GM21825 (cell line): ENCODE results near the gene MYO6.
"Not testable (repeated sequence)": the region's sequence is repeated elsewhere in the genome, so short reads cannot be mapped to it uniquely, and the experiment has no call there.

Experiments
- ATAC-seq: cut with Tn5 transposase; IDR thresholded peaks from one replicate; pipeline ENCODE4 v1.9.1; 2021; ENCODE audit warnings: mild to moderate bottlenecking, moderate library complexity; ENCODE audit not compliant: unreplicated experiment

The MYO6 gene

DNA sequence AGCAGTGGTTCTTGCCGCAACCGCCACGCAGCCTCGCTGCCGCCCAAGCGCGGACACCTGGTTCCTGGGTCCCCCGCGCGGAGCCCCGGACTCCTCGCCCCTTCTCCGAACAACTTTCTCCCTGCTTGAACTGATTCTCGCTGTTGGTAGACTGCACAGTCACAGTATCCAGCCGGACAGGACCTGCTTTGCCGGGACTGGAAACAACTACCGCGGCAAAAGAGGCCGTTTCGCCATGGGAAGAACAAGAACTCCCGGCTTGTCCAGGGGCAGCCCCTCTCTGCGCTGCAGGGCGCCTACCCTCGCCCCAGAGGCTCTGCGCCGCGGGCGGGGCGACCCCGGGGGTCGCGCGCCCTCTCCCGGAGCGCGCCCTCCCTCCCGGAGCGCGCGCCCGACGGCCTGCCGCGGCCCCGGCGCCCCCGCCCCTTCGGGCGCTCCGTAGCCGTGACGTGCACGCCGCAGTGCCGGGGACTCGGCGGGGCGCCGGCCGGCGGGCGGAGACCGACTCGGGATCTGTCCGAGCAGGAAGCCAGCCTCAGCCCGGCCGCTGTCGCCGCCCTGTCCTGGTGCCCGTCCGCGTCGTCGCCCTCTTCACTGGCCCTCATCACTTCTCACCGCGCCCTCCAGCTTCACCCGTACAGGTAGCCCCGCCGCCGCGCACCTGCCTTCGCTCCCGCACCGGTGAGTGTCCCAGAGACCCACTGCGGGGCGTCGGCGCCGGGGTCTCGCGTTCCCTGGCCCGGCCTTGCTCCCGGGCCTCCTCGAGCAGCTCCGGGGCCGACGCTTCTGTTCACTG lies at the start of gene MYO6:
MYO6 (plus strand) TSS at position 497 of the 796 bp plus-strand sequence. CDS start 68,309 bp downstream, outside the sequence.
- ATAC-seq, result peak; percentile 85

DNA sequence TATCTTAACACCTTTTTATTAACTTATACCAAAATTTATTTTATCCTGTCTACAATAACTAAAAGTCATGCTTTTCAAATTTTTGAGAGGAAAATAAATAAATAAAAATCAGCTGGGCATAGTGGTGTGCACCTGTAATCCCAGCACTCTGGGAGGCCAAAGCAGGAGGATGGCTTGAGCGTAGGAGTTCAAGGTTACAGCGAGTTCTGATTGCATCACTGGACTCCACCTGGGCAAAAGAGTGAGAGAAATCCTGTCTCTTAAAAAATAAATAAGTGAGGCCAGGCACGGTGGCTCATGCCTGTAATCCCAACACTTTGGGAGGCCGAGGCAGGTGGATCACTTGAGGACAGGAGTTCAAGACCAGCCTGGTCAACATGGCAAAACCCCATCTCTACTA lies 40.7 kb upstream of the MYO6 start:
- not testable (repeated sequence) for ATAC-seq

DNA sequence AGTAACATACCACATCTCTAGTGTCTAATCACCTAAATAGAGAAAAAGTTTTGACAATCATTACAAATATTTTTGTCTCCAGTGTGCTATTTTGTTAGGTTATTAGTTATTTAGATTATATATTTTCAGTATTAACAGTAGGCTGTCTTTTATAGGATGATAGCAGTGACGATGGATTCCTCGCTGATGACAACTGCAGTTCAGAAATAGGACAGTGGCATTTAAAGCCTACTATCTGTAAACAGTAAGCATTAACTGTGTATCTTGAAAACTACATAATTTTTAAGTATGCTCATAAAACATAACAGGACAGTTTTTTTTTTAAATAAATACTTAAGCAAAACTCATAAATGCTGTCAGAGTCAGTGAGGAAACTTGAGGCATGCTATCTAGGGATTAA lies 37.9 kb upstream of the MYO6 start:
- ATAC-seq, result no peak

DNA sequence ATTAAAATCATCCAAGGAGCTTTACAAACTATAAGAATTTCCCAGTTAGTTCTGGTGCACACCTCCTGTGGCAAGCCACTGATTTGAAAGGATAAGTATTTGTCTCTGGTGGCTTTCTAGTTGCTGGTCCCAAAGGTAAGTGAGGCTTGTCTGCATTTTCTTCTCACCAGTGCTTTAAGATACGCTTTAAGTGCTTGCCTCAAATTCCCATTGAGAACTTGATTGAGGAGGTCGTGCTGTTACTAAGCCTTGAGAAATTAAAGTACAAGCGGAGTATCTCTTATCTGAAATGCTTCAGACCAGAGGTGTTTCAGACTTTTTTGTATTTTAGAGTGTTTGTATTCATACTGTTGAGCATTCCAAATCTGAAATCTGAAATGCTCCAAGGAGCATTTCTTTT lies 29.9 kb upstream of the MYO6 start:
- no peak for ATAC-seq

DNA sequence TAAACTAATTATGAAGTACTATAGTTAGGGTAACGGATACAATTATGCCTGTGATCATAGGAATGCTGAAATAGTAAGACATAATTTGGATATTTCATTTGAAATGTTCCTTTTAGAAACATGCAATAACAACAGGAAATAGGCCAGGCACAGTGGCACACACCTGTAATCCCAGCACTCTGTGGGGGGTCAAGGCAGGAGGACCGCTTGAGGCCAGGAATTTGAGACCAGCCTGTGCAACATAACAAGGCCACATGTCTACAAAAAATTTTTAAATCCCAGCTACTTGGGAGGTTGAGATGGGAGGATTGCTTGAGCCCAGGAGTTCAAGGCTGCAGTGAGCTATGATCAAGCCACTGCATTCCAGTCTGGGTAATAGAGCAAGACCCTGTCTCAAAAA lies 25.7 kb upstream of the MYO6 start:
- no peak for ATAC-seq

DNA sequence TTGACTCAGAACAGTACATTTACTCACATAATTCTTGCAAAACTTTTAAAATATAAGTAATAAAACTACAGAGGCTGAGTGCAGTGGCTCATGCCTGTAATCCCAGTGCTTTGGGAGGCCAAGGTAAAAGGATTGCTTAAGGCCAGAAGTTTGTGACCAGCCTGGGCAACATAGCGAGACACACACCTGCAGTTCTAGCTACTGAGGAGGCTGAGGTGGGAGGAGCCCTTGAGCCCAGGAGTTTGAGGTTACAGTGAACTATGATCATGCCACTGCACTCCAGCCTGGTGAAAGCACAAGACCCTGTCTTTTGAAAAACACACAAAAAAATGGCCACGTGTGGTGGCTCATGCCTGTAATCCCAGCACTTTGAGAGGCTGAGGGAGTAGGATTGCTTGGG lies 21.8 kb upstream of the MYO6 start:
- no peak for ATAC-seq

DNA sequence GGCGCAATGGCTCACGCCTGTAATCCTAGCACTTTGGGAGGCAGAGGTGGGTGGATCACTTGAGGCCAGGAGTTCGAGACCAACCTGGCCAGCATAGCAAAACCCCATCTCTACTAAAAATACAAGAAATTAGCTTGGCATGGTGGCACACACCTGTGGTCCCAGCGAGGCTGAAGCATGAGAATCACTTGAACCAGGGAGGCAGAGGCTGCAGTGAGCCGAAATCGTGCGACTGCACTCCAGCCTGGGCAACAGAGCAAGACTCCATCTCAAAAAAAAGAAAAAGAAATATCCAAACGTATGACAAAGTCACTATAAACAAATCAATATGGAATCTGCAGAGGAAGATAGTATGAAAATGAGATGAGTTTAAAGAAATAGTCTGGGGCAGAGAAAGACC lies 18.0 kb upstream of the MYO6 start:
- not testable (repeated sequence) for ATAC-seq

DNA sequence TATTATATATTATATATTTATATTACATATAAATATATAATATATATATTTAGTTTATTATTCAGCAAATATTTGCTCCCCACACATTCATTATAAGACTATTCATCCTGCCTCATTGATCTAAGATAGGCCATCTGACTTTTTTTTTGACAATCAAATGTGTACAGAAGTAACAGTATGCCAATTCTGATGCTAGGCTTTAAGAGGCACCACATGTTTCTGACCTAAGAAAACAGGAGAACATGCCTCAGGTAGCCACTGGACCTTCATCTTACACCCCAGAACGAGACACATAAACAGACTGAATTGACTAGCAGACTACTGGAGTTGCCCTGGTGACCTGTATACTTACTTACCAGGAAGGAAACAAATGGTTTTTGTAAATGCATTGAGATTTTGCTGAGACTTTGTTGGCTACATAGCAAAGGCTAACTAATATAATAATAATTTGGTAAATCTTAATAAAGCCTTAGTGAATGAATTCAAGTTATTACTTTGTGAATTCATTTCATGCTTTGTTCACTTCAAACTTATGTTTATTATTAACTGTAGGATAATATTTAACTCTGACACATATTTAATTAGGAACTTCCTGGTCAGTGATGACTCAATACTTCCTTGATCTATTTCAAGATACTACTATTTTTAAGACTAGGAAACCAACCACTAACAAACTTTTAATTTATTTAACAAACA lies 13.4 kb upstream of the MYO6 start:
- peak; percentile 91 for ATAC-seq

DNA sequence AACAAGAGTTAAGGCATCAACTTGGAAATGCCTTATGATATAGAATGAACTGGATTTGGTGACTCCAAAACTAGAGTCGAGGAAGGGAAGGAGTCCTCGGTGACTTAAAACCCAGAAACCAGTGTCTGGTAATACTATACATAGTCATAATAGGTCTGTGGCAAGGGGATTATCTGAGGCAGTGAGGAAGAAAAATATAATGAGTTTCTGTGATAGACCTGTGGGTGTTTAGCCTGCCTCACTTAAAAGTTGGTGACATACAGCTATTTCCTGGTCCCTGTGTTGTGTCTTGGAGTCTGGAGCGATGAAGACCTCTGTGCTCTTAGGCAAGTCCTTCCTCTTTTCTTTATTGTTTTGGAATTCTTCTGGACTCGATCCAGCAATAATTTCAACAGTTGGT lies 5.1 kb upstream of the MYO6 start:
- no peak for ATAC-seq

DNA sequence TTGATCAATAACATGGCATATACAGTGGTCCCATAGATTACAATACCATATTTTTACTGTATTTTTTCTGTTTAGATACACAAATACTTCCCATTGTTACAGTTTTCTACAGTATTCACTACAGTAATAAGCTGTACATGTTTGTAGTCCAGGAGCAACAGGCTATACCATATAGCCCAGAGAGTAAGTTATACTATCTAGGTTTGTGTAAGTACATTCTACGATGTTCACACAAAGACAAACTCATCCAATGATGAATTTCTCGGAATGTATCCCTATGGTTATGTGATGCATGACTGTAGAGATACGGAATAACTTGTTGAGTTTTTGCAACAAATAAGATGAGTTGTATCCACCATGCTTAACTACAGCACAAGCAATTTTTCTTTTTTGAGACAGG lies 3.6 kb upstream of the MYO6 start:
- ATAC-seq, result no peak

DNA sequence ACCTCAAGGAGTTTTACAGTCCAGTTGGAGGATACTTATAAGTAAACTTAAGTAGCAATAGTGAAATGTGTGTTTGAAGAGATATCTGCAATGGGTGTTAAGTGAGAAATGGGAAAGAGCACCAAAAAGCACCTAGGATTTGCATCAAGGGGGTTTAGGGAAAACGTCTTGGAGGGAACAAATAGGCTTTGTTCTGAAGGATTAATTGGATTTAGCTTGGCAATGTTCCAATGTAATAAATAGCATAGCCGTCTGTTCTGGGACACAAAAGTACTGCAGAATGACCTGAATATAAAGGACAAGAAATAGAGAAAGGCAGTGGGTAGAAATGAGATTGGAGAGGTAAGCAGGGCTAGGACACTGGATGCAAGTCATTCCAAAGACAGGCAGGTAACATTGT lies 2.8 kb upstream of the MYO6 start:
- ATAC-seq, result no peak

DNA sequence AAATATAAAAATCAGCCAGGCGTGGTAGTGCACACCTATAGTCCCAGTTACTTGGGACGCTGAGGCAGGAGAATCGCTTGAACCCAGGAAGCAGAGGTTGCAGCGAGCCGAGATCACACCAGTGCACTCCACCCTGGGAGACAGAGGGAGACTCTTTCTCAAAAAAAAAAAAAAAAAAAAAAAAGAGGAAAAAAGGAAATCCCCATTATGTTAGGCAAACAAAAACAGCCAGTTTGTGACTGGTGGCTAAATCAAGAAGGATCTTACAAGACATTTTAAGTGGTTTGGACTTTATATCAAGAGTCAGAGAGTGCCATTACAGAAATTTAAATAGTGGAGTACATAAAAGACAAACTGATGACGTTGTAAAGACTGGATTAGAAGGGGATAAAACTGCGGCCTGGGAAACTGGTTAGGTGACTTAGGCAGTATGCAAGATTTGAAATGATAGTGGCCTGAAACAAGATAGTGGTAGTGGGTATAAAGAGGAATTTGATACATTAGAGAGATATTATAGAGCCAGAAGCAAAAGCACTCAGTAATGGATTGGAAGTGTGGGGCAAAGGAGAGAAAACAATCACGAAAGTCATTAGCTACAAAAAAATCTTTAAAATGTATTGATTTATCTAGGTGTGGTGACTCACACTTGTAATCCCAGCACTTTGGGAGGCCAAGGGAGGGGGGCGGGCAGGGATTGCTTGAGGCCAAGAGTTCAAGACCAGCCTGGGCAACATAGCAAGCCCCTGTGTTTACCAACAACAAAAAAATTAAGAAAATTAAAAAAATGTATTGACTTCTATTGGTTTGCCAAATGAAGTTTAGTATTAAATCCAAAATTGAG lies 1.7 kb upstream of the MYO6 start:
- no peak for ATAC-seq

DNA sequence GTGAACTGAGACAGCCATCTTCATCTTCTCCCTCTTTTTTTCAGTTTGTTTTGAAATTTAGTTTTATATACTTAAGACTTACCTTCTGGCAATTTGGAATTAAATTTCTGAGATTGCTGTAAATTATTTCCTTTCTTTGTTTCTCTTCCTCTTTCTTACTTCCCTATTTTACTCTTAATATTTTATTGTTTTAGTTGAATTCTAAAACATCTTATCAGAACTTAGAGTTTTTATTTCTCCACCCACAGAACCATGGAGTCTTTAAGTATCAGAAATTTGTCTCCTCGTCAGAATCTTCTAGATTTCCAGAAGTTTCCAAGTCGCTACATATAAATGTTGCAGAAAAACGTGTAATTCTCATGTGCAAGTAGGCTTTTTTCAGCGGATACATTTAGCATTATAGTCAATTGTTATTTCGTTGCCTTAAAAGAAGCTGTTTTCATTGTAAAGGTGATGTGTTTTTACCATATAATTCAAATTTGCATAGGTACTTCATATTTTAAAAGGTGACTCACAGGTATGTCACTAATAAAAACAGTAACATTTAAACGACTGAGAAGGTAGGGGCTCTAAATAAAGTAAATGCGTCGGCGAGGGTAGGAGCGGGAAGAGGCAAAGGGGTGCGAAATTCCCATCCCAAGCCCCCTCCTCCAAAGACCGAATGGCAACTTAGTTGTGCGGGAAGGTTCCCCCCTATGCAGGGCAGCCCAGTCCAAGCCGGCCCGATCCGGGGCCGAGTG lies 866 bp upstream of the MYO6 start:
- ATAC-seq, result peak; percentile 0

DNA sequence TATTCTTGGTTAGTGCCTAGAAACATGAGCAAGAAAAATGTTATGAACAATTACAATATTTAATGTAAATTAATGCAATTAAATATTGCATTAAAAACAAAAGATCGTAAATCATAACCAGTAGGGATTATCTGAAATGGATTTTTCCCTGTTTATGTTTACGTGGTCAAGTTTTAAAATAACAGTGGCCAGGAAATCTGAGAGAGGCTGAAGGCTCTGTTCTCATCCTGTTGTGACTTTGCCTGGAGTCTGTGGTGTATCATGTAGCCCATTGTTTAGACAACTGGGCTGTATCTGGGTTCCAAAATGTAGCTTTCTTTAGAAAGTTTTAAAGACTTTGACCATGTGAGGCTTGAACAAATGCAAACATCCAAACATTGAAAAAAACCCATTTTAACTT lies 2.4 kb downstream of the MYO6 start:
- no peak for ATAC-seq

DNA sequence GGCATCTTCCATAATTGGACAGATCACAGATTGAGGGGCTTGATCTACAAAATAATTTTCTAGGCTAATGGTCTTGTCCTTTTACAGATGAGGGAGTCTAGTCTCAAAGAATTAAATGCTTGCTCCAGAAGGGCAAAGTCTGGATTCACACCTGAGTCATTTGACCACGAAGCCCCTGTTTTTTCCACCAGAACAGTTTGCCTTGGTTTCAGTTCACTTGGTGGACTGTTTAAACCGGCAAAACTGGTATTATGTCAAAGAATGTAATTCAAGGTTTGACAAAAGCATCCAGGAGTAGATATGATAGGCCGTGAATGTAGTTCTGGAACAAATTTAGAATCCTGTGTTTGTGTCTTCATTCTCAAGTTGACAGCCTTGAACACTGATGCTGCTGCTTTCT lies 3.3 kb downstream of the MYO6 start:
- ATAC-seq, result no peak

DNA sequence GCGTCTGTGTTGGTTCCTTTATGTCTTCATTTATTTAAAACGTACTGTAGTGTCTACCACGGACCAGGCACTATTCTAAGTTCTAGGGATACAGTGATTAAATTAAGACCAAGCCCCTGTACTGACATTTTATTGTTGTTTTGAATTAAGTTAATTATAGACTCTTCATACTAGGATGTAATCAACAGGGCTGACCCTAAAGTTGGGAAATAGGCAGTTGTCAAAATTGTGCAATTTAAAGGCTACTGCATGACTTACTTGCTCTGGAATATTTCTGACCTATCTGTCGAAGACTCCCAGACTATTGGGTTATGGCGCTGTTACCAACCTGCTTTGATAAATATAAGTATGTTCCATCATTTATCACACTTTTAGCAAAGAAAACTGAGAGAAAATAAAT lies 6.7 kb downstream of the MYO6 start:
- ATAC-seq, result no peak

DNA sequence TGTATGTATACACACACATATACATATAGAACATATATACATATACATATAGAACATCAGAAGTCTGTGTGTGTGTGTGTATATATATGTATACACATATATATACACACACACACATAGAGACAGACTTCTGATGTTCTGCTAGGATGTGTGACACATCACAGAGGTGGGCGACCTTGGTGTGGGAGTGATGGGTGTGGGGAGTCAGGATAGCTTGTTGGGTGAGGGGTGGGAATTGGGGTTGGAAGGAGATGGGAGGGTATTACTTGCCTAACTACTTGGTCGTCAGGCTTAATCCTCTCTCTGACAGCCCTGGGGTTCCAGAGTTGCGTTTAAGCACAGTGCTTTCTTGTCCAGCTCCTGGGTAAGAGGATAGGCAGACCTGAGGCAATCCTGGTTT lies 8.3 kb downstream of the MYO6 start:
- ATAC-seq, result no peak

DNA sequence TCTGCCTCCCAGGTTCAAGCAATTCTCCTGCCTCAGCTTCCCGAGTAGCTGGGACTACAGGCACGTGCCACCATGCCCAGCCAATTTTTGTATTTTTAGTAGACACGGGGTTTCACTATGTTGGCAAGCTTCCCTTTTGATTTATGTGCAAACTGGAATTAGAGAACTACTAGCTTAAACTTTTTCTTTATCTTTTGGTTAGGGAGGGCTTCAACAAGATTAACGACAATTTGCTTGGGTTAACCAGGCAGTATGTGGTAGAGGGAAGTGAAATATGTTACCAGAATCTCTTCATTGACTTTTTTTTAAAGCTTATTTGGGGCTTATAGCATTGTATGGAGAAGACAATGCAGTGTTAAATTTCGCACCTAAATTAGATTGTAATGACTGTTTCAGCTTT lies 9.0 kb downstream of the MYO6 start:
- no peak for ATAC-seq

DNA sequence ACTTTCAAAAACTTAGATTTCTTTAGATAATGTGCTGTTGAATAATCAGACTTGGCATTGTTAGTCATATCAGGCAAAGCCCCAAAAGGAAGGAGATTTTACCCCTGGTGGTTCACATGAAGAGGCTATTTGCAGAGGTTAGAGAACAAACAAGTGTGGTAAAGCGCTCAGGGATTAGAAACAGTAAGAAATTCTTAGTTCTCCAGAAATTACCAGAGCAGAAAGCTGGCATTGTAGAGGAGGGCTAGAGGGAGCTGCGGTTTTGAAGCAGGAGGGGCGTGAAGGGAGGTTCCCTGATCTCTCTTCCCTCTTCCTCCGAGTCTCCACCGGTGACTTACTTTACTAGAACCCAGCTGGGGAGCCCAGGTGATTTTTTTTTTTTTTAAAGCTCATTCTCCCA lies 10.2 kb downstream of the MYO6 start:
- no peak for ATAC-seq

DNA sequence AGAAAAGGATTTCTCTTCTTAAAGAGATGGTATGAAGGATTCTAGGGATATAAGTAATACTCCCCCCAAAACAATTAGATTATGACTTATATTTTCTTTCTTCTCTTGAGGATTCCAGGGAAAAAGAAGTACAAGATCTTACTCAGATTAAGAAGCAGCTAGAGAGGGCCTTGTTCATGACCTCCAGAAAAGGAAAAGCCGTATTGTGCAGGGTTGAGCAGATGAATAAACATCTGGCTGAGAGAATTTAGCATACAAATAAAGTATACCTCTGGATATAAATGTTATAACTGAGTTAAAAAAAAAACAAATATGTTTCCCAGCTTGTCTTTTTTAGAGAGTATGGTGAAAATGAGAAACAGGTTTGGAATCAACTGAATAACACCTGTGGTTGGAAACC lies 11.3 kb downstream of the MYO6 start:
- ATAC-seq, result no peak

DNA sequence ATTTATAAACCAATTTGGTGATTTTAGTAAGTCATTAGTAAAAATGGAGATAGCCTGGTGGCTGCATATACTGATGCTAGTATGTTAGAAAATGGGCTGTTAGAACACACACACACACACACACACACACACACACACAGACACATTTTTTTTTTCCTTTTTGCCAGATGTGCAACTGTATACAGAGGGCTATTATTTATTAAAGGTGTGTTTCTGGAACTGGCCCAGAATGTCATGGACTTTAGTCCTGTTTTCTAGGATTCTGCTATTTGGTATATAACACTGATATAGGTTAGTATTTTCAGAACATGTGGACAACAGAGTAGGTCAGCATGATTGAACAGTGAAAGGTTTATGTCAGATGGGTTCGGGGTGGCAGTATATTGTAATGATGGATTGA lies 12.4 kb downstream of the MYO6 start:
- no peak for ATAC-seq
